Suppressor macrophage treated with lipopolysaccharide for 4 hours (primary cell): ENCODE measurements around the gene TTC33.

Source experiments
- DNase-seq: peaks from one replicate; pipeline ENCODE4 v3.0.0-alpha.2; 2020

TTC33 gene

DNA sequence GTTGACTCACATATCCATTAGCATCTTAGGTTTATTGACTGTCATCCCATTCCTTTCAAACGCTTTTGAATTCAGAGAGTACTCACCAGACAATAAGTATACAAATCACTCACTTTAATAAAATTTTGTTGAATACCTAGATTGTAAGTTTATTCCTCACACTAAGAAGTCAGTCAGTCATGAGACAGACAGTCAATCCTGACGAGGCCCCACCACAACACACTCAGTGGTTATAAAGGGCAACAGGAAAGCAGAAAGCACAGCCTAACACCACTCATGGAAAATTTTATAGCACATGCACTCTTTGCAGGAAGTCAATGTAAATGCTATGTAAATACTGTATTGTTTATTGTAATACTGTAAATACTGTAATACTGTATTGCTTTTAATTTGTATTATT is 252.3 kb downstream of the TTC33 start:
- DNase-seq = peak; percentile 83

- DNase-seq = peak; percentile 88
These were observed 253.0 kb downstream of the TTC33 start for GRCh38 chr5:40502736-40503135.

DNA sequence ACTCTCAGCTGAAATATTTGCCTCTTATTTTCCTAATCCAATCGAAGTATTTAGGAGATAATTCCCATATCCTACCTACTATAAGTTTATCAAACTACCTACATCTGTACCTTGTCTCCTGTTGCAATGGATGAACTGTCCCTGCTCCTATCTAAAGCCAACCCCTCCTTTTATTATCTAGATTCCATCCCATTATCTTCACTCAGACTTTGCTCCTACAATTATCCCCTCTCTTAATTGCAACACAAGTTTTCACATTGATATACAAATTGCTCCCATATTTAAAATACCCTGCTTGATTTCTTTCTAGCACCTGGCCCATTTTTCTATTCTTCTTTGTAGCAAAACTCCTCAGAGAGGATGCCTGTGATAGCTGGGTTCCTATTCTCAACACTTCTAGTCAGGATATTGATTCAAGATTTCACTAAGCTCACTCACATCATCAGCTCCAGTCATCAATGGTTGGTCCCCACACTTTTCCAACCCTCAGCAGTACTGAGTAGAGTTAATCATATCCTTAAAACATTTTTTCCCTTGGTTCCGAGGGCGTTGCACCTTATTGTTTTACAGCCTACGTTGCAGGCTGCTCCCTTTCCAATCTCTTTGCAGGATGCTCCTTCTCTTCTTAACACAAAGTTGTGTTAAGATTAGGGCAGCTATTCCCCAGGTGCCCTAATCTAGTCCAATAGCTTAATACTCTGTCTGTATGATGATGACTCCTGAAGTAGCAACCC is 253.9 kb downstream of the TTC33 start:
- DNase-seq = no peak

DNA sequence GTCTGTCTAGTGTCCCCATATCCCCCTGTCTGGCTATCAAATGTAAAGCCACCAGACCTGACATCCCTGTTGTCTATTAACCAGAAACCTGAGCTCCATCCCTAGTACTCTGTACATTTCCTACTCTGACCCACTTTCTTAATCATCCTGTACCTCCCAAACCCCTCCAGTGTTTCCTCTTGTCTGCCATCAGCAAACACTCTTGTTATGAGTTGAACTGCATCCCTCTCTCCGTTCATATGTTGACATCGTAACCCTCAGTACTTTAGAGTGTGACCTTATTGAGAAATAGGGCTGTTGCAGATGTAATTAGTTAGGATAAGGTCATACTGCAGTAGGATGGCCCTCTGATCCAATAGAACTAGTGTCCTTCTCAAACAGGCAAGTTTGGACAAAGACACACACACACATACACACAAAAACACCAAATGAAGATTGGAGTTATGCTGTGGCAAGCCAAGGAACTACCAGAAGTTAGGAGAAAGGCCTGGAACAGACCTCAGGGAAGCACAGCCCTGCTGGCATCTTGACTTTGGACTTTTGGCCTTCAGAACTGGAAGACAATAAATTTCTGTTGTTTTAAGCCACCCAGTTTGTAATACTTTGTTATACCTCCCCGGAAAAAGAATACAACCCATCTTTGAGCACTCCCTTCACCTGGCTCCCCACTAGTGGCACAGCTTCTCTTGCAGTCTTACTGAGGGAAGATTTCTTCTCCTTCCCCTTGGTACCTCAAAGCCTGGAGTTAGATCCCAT is 256.1 kb downstream of the TTC33 start:
- peak; percentile 77 for DNase-seq

DNA sequence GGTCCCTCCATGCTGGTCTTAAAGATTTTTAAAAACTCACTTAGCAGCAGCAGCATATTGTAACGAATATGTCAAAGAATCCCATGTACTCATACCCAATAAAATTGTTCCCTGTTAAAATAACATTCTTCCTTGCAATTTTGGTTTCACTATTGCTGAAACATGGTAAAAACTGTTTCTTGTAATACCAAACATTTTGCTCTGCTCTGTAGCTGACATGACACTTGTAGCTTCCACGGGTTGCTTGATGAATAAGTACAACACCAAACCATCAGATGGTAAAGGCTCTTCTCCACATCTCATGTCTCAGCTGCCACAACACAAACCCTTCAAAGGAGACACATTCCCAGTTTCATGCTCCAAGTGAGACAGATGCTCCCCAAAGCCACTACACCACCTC is 256.8 kb downstream of the TTC33 start:
- DNase-seq = peak; percentile 70

GRCh38 chr5:40497573-40497972 is 258.2 kb downstream of the TTC33 start:
- no peak for DNase-seq

DNA sequence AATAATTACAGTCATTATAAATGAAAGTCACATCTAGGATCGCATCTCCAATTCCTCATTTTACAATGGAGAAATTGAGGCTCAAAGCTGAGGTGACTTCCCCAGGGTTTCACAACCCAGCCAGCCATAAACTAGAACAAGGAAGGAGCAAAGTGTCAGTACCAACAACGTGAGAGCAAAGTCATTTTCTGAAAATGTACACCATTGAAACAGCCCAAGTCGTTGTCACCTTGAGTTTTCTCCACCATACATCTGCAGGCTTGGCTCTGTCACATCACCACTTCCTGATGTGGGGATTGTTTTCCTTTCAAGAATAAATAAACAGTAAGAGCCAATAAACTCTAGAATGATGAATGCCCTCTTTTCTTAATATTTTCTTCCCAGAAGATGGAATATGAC is 260.5 kb downstream of the TTC33 start:
- DNase-seq = peak; percentile 56

GRCh38 chr5:40494631-40495236 is 261.0 kb downstream of the TTC33 start:
- DNase-seq = no peak

GRCh38 chr5:40492056-40492455 is 263.7 kb downstream of the TTC33 start:
- peak; percentile 78 for DNase-seq

- no peak for DNase-seq
These were observed 264.1 kb downstream of the TTC33 start for GRCh38 chr5:40491644-40492043.

- peak; percentile 86 for DNase-seq
These were observed 265.2 kb downstream of the TTC33 start for GRCh38 chr5:40490464-40491111.

- DNase-seq = no peak
These were observed 266.3 kb downstream of the TTC33 start for GRCh38 chr5:40489421-40489820.

DNA sequence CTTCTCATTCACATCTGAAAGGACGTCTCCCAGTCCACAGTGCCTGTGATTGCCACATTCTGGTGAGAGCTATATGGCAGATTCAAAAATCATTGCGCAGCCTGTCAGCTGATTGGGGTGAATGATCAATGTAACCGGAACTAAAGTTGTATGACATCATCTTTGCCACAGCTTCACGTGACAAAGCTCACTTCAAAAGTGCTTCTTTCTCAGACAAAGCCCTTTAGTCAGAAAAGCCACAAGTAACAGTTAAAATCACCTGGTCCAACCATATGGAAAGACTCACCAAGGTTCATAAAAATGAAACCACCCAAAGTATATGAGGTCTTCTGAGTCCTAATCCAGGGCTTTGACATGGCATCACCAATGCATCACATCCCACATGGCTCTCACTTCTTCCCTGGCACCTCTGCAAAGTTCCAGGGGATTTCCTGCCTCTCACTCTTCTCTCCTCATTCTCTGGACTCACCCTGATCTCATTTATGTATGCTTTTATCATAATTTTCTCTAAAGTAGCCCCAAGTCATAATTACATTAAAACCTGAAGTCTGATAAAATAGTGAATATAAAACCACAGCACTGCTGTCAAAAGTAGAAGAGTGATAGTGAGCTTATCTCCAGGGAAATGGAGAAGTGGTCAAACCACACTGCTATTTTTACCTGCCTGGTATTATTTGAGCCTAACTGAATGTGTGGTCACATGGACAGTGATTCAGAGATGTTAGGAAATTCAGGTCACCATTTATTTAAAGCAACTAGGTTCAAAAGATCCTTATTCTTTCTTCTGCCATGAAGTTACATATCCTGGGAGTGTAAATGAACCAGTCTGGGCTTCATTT is 269.1 kb downstream of the TTC33 start:
- peak; percentile 93 for DNase-seq

- peak; percentile 78 for DNase-seq
These were observed 270.5 kb downstream of the TTC33 start for GRCh38 chr5:40485021-40485998.

- peak; percentile 54 for DNase-seq
These were observed 271.3 kb downstream of the TTC33 start for GRCh38 chr5:40484495-40484894.

GRCh38 chr5:40483316-40483715 is 272.4 kb downstream of the TTC33 start:
- DNase-seq = no peak

DNA sequence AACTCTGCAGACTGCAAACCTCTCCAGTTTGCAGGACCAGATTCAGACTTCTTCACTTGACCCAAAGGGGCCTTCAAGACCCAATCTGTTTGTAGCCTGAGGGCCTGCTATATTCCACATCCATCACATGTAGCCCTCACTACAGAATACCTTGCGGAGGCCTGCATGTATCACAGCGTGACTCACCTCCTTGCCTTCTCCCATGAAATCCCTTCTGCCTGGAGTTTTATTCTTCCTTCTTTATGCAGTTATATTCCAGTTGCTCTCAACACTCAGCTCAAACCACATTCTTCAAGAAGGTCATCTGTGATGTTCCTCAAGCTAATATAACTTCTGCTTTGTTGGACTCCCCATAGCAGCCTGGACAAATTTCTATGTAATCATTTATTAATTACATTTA is 274.5 kb downstream of the TTC33 start:
- no peak for DNase-seq

DNA sequence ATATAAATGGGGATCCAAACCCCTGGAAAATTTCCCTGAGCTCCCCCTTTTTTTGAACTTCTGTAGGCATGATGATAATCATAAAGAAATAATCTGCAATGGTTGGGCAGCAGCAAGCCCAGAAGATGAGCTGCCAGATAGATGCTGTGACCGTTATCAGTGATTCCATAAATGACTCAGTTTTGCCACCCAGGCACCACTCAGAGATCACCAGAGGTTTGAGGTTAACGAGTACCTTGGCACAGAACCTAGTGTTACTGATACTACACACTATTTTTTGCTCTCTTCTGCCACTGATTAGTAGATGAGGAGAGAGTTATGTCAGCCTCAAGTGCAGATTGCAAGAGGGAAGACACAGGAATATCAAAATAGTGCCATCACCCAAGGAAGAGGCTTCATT is 275.4 kb downstream of the TTC33 start:
- DNase-seq = no peak

DNA sequence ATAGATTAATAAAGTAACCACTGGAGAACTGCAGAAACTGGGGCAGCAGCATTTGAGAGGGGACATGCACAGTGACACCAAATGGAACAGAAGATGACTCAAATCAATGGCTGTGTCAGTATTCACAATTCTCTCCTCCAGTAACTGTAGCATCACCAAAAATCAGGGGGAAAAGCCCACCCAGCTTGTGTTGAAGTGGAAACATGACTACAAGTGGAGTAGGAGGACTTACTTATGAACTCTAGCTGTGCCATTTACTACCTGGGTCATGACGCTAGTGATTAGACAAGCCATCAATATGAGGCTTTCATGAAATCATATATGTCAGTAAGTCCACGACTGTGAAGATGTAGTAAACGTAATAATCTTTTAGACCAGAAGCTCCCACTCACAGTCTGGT is 275.8 kb downstream of the TTC33 start:
- no peak for DNase-seq

DNA sequence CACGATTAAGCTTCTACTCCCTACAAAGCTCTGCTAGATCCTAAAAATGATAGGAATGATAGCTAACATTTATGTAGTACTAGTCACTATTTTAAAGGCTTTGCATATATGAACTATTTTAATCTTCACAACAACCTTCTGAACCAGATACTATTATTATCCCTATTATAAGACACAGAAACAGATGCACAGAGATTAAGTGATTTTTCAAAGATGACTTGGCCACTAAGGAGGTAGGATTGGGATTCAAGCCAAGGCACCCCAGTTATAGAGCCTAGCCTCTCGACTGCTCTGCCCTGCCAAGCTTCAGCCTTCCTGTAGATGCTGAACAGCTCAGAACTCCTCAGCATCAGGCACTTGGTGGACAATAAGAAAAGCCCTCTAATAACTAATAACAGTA is 277.0 kb downstream of the TTC33 start:
- DNase-seq = no peak

DNA sequence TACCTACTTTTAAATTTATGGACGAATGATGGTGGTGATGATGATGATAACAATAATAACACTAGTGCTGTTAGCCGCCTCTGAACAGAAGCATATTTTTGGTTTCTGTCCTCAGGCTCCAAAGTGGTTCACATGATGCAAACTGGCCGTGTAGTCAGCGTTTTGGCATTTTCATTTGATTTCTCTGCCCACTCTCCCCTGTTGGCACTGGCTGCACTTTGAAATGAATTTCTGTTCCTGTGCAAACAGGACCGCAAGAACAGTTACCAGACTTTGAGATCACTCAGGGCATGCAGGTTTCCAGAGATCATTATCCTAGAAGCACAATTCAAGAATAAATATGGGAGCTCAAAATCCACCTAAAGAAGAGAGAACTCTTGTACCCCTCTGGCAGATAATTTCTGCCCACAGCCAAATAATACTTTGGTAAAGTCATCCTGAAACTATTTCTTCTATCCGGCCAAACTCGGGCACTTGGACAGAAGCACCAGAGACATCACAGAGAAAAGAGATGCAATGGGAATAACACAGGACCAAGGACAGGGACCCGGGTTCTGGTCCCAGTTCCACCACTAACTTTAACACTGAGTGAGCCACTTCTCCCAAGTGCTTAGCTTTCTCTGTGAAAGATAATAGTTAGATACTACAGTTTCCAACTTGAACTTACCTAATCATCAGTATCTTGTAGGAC is 277.8 kb downstream of the TTC33 start:
- no peak for DNase-seq
